GM21737 (cell line): Measurements from ENCODE around the gene METAP1D.

Experiments
- ATAC-seq: cut with Tn5 transposase; IDR thresholded peaks from one replicate; pipeline ENCODE4 v1.9.1; 2021; ENCODE audit warnings: mild to moderate bottlenecking, moderate library complexity; ENCODE audit not compliant: unreplicated experiment

METAP1D gene

DNA sequence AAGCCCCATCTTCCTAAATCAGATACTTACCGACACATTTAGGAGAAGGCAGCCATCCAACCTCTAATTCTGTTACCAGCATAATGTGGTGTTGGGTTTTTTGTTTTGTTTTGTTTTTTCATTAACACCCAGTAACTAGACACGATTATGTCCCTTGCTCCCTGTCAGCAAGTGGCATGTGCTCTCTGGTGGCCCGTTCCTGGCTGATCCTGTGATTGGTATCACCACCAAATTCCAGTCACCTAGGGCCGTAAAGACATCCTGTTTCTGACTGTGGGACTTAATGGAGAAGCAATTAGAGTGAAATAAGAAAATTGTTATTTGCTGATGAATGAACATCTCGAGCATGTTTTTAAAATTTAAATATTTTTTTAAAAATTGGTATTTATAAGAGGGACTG lies 79.7 kb downstream of the METAP1D start:
- no peak for ATAC-seq

DNA sequence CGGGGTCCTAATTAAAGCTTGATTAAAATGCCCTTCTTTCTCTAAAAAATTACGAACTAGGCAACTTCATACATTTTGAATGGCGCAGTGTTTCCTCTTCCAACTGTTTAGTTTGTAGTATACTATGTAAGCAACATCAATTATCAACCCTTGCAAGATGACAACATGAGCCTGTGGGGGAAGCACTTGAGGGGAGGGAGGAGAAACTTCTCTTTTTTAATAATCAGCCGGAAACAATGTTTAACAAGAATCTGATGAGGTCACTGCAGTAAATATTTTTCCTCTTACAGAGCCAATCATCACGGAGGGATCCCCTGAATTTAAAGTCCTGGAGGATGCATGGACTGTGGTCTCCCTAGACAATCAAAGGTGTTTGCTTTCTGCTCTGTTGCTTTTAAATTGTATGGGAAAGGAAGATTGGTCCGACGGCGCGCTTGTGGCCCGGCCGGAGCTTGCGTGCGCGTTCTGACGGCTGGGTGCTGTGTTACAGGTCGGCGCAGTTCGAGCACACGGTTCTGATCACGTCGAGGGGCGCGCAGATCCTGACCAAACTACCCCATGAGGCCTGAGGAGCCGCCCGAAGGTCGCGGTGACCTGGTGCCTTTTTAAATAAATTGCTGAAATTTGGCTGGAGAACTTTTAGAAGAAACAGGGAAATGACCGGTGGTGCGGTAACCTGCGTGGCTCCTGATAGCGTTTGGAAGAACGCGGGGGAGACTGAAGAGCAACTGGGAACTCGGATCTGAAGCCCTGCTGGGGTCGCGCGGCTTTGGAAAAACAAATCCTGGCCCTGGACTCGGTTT lies 80.3 kb downstream of the METAP1D start:
- ATAC-seq = no peak

DNA sequence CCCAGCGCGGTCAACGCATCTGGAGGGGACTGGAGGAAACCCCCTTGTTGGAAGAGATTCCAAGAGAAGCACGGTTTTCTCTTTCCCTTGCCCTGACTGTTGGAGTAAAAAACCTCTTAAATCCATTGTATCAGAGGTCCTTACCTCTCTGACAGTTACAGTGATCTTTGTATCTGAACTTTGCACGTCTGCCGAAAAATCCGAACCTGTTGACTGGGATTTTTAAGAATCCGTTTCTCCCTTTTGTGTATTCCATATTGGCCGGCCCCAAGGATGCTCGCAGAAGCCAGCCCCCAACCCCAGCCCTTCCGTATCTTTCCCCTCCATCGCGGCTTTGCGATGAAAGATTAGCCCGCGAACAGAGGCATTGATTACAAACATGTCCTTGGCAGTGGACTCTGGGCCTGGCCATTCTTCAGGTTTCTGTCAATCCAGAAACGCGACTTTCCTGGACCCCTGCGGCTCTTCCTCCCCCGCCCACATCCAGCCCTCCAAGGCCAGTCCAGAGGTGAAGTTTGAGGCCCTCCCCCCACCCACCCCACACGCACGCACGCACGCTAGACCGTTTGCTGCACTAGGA lies 81.0 kb downstream of the METAP1D start:
- ATAC-seq = no peak

DNA sequence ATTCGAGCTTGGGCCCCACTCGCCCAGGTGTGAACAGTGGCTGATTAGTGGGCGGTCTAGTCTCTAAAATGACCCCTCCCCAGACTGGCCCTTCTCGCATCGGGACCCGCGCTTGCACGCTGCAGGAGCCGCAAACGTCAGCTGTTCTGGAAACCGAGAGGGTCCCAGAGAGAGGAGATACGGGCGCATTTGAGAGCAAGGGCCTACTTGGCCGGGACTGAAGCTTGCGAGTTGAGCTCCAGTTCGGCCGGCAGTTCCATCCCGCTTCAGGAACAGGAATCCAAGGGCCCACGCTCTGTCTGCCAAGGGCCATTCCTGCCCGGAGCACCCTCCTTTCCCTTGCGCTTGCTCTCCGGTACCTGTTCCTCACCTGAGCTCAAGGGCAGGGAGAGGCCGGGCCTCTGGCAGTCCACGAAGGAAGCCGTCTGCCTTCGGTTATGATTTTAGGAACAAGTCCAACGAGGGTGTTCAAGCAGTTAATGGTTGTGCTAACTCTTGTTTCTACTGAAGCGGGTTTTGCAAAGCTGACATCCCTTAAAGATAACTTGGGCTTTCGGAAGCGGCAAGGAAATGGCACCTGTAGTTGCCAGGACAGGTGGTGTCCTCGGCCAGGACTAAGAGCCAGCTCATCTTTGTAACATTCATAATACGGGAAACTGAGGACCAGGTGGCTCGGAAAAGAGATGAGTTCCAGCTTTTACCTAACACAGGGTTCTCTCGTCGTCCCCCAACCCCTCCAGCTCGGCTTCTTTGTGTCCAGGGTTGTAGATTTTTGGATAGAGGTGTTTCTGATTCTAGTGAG lies 81.7 kb downstream of the METAP1D start:
- no peak for ATAC-seq

GRCh38 chr2:172082105-172082943 lies 82.6 kb downstream of the METAP1D start:
- no peak for ATAC-seq

DNA sequence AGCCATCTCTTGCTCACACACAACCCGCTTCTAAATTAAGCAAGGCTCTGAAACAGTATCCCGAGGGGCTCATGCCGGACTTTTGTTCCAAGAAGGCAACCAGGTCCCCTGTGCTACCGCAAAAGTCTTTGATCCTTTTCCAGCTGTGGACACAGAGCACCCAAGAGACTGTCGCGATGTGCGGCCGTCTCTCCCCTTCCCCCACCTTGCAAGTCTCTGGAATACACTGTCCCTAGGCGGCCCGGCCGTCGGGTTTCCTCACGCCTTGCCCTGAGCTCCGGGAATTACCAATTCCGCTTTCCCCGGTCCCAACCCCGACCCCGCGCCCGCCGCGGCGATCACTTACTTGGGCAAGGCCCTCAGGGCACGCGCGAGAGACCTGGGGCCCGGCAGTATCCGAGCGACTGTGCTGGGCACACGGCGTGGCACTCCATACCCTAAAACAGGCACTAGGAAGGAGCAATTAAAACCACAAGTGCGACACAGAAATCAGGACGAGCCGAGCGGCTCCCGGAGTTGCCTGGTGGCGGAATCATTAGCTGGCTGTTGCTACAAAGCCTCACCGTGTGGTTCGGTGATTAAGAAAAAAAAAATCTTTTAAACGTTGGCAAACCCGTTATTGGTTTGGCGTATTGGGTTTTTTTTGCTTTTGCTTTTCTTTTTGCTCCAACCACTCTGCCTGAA lies 83.3 kb downstream of the METAP1D start:
- no peak for ATAC-seq

DNA sequence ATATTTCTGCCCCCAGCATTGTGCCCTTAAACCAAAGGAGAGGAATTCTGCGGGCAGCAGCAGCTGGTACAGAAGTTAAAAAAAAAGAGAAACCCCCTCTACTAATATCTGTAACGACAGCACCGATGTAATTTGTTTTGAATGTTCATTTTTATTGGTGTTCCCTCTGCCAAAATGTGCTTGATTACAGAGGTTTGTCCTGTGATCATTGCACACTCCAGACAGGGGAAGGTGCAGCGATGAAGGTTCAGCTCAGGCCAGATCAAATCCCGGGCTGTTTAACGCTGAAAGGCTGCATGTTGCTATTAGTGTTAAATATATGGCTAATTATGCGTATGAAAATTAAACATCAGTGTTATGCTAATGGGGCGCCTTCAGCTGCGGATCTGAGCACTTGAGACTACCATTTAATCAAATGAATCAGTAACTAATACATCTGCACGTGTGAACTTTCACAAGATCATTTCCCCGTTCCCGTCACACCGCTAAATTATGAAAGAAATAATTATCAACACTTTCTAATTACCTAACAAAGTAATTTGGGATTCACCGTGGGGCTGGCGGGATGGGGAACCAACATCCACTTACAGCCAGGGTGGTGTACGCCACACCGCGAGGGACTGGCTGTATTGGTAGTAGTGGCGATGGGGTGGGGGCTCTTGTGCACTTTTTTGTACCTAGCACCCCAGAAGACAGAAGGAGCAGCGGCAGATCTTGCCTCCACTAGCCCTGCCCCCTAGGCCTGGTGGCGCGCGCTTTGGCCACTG lies 84.1 kb downstream of the METAP1D start:
- no peak for ATAC-seq

DNA sequence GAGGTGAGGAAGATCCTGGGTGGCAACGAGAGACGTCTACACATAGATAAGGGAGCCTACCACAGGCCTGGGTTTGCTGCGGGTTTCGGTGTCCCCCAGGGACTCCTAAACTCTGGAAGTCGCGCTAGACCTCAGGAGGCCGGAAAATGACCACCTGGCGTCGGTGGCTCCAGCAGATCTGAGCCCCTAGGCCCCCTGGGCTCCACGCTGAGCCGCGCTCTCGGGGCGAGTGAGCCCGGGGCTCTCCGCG lies 84.6 kb downstream of the METAP1D start:
- no peak for ATAC-seq

GRCh38 chr2:172084645-172085459 lies 85.1 kb downstream of the METAP1D start:
- ATAC-seq = peak; percentile 76

GRCh38 chr2:172085460-172086159 lies 85.9 kb downstream of the METAP1D start, which contains the start of gene DLX1:
Gene DLX1 (plus strand): TSS chr2:172085507. CDS start chr2:172085678, 171 bp downstream.
- ATAC-seq = no peak

DNA sequence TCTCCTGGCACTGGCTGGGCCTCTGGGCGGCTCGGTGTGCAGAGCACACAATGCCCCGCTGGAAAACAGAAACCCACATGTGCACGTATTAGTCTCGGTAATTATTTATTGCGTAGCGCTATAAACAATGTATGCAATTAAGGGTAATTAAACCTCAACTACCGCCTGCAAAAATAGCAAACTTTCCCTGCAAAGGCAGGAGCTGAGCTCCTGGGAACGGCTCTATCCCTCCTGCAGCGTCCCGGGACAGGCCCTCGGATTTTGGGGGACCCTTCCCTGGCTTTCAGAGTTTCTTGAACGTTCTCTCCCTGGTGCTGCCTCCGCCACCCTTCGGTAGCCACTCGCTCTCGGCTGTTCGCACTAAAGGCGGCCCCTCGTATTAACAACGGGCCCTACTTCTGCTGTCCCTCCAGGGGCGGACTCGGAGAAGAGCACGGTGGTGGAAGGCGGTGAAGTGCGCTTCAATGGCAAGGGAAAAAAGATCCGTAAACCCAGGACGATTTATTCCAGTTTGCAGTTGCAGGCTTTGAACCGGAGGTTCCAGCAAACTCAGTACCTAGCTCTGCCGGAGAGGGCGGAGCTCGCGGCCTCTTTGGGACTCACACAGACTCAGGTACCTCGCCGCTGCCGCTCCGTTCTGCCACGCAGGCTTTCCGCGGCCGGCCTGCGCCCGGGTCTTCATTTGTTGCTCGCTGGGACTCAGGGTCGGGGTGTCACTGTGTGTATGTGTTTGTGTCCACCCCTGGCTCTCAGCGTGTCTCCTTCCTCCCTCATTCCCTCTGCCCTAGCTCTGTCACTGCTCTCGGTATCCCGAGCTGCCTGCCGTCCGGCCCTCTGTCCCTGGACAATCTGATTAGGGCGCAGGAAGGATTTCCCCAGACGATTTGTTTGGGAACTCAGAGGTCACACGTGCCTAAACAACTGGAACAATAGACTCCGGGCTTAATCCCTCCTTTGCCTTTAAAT lies 86.8 kb downstream of the METAP1D start:
- no peak for ATAC-seq

- no peak for ATAC-seq
Observed at GRCh38 chr2:172087207-172087779, 87.5 kb downstream of the METAP1D start.

DNA sequence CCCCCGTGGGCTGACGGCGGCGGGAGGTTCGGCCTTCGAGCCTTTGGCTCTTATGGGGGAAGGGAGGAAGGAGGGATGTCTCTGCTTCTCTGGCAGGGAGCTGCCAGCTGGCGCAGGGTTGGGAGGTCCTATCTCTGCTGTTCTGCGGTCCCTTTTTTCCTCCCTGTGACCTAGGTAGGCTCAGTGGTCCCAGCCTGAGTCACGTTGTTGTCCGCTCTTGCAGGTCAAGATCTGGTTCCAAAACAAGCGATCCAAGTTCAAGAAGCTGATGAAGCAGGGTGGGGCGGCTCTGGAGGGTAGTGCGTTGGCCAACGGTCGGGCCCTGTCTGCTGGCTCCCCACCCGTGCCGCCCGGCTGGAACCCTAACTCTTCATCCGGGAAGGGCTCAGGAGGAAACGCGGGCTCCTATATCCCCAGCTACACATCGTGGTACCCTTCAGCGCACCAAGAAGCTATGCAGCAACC lies 88.1 kb downstream of the METAP1D start:
- no peak for ATAC-seq

DNA sequence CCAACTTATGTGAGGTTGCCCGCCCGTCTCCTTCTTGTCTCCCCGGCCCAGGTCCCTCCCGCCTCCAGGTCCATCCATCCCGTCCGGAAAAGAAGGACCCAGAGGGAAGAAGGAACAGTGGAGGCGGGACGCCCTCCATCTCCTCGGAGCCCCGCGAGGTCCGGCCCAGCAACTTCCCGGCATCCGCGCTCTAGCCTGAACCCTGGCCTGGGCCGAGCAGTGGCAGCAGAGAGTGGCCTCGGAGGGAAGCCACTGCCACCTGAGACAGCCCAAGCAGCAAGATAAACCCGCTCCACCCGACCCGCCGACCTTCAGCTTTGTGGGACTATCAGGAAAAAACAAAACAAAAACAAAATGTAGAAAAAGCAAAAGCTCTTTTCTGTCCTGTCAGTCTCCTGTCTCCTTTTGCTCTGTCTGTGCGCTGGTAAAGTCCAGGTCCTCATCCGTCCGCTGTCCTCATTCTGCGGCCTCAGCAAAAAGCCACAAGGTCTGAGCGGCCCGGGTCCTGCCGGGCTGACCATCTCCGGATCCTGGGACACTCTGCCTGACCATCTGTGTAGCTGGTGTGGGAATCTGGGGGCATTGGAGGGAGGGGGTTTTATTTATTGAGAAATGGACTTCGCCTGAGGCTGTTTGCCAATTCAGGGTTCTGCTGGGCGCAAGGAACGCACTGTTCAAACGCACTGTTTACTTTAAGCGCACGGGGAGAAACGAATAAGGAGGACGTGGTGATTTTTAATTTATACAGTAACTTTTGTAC lies 88.7 kb downstream of the METAP1D start:
- no peak for ATAC-seq

DNA sequence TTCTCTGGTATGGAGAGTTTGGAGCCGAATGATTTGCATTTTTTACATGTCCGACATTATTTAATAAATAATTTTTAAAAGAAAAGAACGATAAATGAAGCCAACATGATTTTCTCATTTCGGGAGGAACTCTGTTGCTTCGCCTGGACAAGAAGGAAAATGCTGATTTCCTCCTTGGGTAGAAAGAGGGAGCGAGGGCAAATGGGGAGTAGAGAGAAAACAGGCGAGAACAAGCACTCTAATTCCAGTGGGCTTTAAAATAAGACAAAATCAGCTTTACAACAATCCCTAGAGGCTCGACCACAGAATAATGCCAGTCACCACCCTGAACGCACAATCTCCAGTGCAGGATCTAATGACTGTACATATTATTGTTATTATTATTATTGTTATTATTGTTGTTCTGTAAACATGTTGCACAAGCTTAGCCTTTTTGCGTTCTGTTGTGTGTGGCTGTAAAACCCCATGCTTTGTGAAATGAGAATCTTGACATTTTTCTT lies 89.3 kb downstream of the METAP1D start:
- no peak for ATAC-seq

DNA sequence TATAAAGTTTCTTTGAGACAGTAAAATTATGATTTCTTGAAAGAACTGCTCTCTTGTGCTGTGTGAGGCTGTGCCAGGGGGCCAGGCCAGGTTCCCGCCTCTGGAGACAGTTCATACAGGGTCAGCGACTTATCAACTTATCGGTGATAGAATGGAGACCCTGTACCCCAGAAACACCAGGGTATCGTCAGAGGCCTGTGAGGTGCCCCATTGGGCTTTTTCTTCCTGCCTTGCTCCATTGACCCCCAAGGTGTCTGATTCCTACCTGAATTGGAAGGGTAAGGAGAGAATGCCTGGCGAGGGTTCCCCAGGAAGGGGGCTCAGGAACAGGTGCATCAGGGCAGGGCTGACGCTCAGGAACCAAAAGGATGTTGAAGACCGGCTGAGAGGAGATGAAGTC lies 89.9 kb downstream of the METAP1D start:
- no peak for ATAC-seq
